ENCODE results near the gene RPL39.
A peak's percentile ranks its signal among the peaks of the same experiment; 100 is the strongest.
"Not testable (repeated sequence)": the region's sequence is repeated elsewhere in the genome, so short reads cannot be mapped to it uniquely, and the experiment has no call there.

The RPL39 gene

GRCh38 chrX:119784747-119785446 is 6.5 kb downstream of the RPL39 start:
- peak; percentile 34 for DNase-seq (ENCODE audit: extremely low spot score)
- POLR2A ChIA-PET: interaction anchor here (0.7 to 1.2 kb wide), 4 partner anchors 9 to 439 kb away, joined by 4 to 9 read pairs (median 5); no protein-coding TSS in a partner anchor
- TF ChIP-seq CTCF (IDR thresholded peaks at IDR 0.05; ENCODE audit: control extremely low read depth, extremely low read depth, low read depth, missing control alignments): peak; percentile 32
- CTCF ChIA-PET: interaction anchor here (0.7 to 5.6 kb wide), 9 partner anchors 9 to 302 kb away, joined by 3 to 24 read pairs (median 4); partner anchors contain the start of genes SEPTIN6 and SOWAHD

DNA sequence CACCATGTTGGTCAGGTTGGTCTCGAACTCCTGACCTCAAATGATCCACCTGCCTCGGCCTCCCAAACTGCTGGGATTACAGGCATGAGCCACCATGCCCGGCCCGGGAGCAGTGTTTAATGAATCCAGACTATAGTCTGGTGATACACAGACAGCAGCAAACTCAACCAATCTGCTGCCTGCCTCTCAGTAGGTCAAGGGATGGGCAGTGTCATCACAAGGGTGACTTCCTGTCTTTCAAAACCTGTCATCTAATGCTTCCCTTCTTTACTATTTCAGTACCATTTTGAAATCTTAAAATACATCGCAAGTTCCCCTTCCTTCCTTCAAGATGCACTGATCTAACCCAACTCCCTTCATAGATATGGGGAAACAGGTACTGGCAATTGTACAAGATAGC is 8.4 kb downstream of the RPL39 start:
- ChIA-PET POLR2A (interaction anchor here (3.9 kb wide), 1 partner anchor 8 kb away, joined by 16 read pairs; the partner anchor contains the start of gene RPL39), CTCF (no interaction called here)
- TF ChIP-seq CTCF (IDR thresholded peaks at IDR 0.05; ENCODE audit: control extremely low read depth, extremely low read depth, low read depth, missing control alignments): no peak
- DNase-seq (ENCODE audit: extremely low spot score): no peak

DNA sequence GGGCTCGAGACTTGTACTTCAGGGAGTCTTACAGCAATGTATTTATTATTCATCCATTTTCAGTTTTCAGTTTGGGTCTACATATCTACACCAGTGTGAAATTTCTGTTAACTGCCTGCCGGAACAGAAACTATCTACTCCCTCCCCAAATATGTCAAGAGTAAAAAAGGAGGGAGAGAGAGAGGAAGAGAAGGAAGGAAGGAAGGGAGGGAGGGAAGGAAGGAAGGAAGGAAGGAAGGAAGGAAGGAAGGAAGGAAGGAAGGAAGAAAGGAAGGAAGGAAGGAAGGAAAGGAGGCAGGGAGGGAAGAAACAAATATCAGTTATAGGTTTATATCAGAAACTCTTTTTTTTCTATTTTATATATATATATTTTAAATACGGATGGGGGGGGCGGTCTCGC is 12.6 kb downstream of the RPL39 start:
- POLR2A ChIA-PET: no interaction called here
- no peak for TF ChIP-seq CTCF (IDR thresholded peaks at IDR 0.05; ENCODE audit: control extremely low read depth, extremely low read depth, low read depth, missing control alignments)
- CTCF ChIA-PET: interaction anchor here (0.7 to 1.2 kb wide), 5 partner anchors 10 to 80 kb away, joined by 3 to 8 read pairs (median 3); partner anchors contain the start of gene SOWAHD
- DNase-seq (ENCODE audit: extremely low spot score): no peak

GRCh38 chrX:119775517-119776238 is 15.8 kb downstream of the RPL39 start:
- no peak for TF ChIP-seq CTCF (IDR thresholded peaks at IDR 0.05; ENCODE audit: control extremely low read depth, extremely low read depth, low read depth, missing control alignments)
- ChIA-PET CTCF (interaction anchor here (0.8 to 3.7 kb wide), 12 partner anchors 9 to 297 kb away, joined by 3 to 14 read pairs (median 4); partner anchors contain the start of gene SOWAHD), POLR2A (interaction anchor here (1.2 to 2.1 kb wide), 4 partner anchors 9 to 17 kb away, joined by 3 to 12 read pairs (median 8); partner anchors contain the start of genes RPL39 and SOWAHD)
- no peak for DNase-seq (ENCODE audit: extremely low spot score)

- POLR2A ChIA-PET; DNase-seq (ENCODE audit: extremely low spot score): not testable (repeated sequence)
- CTCF ChIA-PET: interaction anchor here (0.9 to 2.2 kb wide), 4 partner anchors 10 to 22 kb away, joined by 3 to 7 read pairs (median 6); partner anchors contain the start of gene RPL39
These were observed 22.0 kb downstream of the RPL39 start for GRCh38 chrX:119769388-119769787.

- CTCF ChIA-PET; POLR2A ChIA-PET; DNase-seq (ENCODE audit: extremely low spot score): not testable (repeated sequence)
These were observed 23.0 kb downstream of the RPL39 start for GRCh38 chrX:119768436-119768835.

- POLR2A ChIA-PET: interaction anchor here (0.6 to 0.8 kb wide), 2 partner anchors 12 to 505 kb away, joined by 3 read pairs; no protein-coding TSS in a partner anchor
- TF ChIP-seq CTCF (IDR thresholded peaks at IDR 0.05; ENCODE audit: control extremely low read depth, extremely low read depth, low read depth, missing control alignments): no peak
- DNase-seq (ENCODE audit: extremely low spot score): no peak
- CTCF ChIA-PET: interaction anchor here (0.9 to 1.5 kb wide), 5 partner anchors 9 to 281 kb away, joined by 4 to 5 read pairs (median 4); no protein-coding TSS in a partner anchor
These were observed 27.5 kb downstream of the RPL39 start for GRCh38 chrX:119763836-119764387.
